Medulla oblongata (tissue), 1 donor: ENCODE data around the gene TGM2.

Experiments
- DNase-seq: peaks from one replicate; pipeline ENCODE4 v3.0.0-alpha.2; 2015; ENCODE audit errors: extremely low spot score

The TGM2 gene

DNA sequence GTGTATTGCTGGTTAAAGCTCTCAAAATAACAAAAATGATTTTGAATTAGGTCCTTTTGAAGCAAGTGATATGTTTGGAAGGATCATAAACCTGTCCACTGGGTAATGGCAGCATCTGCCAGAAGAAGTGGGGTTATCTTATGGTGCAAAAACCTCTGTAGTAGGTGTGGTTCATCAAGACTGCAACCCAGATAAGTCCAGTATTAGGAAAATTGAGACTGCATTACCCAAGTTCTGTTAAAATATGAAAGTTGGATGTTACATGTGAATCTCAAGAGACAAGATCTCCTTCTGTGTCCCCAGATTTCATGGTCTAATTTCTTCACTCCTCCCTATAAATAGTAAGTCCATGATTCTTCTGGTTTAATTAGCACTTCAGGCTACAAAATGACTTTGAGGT is 72.2 kb downstream of the TGM2 start:
- no peak for DNase-seq

DNA sequence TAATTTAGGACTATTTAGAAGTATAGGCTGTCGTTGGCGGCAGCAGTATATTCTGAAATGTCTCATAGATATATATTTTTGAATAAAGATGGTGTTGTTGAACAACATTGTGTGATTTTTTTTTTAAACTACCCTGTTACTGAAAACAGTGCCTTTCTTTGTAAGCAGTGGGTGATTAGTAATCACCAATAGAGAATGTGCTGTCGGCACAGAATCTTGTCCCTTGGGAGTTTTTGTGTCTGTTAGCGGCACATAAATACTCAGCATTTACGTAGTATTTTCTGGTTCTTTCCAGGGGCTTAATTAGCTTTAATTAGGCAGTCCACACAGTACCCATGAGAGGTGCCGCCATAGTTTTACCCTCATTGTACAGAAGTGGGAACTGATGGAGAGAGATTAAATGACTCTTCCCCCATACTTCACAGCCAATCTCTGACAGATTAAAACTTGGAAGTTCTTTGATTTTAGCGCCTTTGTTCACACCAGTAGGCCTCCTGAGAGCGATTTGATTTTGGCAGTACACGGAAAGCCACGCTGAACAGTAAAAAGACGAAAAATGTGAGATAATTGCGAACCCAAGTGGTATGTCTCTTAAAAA is 72.7 kb downstream of the TGM2 start:
- no peak for DNase-seq

DNA sequence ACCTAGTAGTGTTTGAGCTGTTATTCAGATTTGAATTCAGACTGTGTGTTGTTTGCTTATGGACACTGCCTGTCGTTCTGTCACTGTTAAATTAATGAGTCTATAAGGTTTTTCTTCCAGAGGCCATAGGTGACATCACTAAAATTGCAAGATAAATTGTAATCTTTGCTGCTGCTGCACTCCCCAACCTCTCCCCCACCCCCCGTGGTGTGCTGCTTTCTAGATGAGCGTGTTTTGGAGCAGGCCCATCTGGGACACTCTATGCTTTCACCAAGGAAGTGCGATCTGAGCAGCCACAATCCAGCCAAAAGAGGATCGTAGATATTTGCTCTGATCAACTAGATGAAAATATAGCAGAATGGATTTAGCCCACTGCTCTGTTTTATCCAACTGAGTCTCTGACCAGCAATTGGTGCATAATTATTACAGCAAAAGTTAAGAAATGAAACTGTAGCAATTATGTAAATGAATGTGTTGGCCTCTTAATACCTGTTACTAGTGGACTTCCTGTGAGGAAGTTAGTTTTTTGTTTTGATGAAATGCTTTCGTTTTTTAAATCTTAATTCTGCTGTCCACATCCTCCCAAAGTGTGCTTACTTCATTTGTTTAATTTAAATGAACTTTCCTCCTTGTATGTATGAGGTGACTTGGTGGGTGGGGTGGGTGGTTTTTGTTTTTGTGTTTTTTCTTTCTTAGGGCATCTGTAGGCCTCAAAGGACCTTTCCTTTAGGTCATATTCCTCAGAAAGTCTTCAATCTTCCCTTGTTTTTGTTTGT is 73.4 kb downstream of the TGM2 start:
- DNase-seq = no peak

DNA sequence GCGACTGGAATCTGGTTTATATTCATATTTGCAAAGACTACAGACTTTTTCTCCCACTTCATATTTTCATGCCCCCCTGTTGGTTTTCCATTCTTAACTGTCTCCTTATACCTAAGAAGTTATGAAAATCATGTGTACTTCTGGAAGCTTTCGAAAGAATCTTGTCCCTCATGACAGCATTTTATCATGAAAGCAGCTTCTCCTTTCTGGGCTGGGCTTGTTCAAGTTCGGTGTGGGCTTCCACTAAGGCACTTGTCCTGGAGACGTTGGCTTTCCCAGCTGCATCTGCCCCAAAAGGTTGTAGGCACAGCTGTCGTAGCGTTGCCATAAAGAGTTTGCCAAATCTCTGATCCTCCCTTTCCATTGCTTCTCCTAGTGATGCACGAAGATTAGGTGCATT is 75.0 kb downstream of the TGM2 start:
- DNase-seq = no peak

DNA sequence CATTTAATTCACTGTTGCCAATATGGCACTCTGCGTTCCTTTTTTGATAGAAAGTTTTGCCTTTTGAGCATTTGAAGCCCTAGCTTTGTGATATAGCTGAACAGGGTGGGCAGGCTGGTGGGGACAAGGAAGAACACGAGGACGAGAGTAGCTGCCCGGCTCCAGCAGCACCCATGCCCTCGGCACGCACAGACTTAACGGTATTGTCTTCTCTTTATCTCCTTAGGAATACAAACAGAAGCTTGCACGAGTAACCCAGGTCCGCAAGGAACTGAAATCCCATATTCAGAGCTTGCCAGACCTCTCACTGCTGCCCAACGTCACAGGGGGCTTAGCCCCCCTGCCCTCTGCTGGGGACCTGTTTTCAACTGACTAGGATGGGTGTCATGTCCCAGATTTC is 75.6 kb downstream of the TGM2 start:
- no peak for DNase-seq

DNA sequence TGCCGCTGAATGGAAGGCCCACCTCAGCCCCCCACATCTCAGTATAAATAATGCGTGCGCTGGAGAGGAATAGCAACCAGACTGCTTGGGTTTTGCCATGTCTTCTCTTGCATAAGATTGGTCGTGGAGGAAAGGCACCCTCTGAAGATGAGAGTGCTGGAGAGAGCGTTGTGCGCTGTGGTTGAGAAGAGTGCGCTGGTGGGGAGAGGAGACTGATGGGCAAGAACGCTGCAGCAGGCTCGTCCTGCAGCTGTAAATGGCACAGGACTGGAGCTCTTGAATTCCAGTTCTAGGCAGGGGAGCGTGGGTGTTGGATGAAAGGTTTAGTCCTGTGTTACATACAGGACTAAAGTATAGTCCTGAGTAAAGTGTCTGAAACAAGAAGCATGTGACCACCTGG is 80.0 kb downstream of the TGM2 start:
- no peak for DNase-seq

DNA sequence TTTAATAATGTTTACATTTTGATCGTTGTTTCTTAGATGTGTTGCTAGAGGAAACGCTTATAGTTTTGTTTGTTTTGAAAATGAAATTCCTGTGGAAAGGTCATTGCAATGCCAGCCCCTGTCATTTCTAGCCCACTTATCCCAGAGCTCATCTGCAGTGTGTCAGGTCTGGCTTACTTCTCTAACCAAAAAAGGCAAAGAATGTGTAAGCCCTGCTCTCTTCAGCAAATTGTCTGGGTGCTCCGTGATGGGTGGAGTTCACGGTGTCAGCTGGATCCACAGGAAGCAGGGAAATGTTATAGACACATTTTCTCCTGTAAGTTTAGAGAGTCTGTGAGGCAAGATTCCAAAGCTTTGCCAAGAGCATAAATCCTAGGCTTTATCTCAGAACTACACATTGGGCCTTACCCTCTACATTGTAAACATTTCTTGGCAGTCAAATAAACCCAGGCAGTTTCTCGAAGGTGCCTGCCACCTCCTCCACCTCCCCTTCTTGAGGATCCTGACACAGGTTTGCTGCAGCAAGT is 80.6 kb downstream of the TGM2 start:
- DNase-seq = no peak

DNA sequence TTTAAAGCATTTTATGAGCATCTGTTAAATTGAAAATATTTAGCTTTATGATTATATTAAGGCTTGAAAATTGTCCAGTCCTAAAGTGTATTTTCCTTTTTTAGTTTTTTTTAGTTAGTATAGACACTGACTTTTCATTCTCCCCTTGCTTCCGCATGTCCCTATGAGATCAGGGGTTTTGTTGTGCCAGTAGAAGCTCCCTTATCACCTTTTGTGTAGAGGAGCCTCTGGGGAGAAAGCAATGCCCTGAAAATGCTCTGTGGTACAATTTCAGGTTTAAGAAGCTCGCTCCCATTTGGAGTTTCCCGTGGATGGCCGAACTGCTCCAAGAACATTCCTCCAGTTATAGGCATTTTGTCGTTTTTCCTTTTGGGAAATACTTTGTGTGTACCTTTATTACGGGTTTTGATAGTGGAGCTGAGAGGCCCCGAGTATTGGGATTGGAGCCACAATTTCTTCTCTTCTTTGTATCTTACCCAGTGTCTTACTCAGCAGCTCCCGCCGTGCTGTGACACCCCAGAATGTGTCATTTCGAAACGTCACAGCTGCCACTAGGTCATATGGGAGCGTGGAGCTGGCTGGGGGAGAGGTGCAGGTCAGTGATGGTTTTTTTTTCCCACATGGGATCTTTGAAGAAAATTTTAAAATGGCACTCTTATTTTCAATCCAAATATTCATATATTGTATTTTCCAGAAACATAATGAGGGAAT is 81.6 kb downstream of the TGM2 start:
- no peak for DNase-seq

DNA sequence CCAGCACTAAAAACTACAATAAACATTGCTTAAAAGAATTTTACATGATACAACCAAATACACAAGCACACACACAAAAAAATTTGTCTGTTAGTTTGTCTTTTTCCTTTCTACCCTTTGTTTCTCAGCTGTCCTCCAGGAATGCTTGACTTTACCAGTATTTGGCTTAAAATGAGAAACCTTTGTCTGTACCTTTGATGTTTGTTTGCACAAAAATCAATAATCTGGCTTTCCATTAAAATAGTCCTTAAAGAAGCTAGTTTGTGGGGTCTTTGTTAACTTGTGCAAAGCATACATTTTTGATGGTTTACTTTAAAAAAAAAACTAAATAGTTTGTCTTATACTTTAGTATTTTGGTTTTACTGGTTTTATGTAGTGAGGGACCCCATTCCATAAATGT is 82.2 kb downstream of the TGM2 start:
- no peak for DNase-seq

DNA sequence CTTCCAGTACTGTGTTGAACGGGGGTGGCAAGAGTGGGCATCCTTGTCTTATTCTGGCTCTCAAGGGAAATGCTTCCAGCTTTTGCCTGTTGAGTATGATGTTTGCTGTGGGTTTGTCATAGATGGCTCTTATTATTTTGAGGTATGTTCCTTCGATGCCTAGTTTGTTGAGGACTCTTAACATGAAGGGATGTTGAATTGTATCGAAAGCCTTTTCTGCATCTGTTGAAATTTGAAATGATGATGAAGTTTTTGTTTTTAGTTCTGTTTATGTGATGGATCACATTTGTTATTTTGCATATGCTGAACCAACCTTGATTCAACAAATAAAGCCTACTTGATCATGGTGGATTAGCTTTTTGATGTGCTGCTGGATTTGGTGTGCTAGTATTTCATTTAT is 83.5 kb downstream of the TGM2 start:
- DNase-seq = no peak

DNA sequence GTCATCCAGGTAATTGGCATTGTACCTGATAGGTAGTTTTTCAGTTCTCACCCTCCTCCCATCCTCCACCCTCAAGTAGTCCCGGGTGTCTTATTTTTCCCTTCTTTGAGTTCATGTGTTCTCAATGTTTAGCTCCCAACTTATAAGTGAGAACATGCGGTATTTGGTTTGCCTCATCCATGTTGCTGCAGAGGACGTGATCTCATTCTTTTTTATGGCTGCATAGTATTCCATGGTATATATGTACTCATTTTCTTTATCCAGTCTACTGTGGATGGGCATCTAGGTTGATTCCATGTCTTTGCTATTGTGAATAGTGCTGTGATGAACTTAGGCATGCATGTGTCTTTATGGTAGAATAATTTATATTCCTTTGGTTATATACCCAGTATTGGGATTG is 85.7 kb downstream of the TGM2 start:
- no peak for DNase-seq

DNA sequence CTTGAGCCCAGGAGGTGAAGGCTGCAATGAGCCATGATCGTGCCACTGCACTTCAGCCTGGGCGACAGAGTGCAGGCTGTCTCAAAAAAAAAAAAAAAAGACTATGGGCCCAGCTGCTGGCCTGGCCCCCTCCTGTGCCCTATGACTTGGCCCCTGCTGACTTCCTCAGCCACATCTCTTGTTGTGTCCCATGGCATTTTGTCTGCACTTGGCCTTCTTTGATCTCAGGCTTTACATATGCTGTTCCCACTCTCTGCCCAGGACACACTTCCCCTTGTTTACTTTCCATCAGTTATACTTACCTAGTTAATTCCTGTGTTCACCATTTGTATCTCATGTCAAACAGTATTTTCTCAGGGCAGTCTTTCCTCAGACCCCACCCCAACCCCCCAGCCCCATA is 87.0 kb downstream of the TGM2 start:
- DNase-seq = no peak
